Peyer's patch (tissue), 4 donors: ENCODE measurements around the gene PCBP2. TPM values are rescaled to one million over a fixed set of nuclear protein-coding genes. Genes with fewer than 3 reads are reported as not detected.

Experiments used
- DNase-seq, 3 donors: peaks; one replicate each; pipeline ENCODE4 v3.0.0-alpha.2; 2017 to 2019
- H3K27ac ChIP-seq, 4 donors: fragments of 200-600 bp; sonication (generic); one replicate each; pipeline ENCODE4 v1.5.1; 2016 to 2019
- H3K27me3 ChIP-seq, 2 donors: fragments of 200-600 bp; sonication (generic); one replicate each; pipeline ENCODE4 v1.5.1; 2019
- H3K36me3 ChIP-seq, 3 donors: fragments of 200-600 bp; sonication (generic); one replicate each; pipeline ENCODE4 v1.5.1; 2016 to 2019
- H3K4me1 ChIP-seq, 4 donors: fragments of 200-600 bp; sonication (generic); one replicate each; pipeline ENCODE4 v1.5.1; 2016 to 2019
- H3K4me3 ChIP-seq, 4 donors: fragments of 200-600 bp; sonication (generic); 1 replicate in 3 of 4; 2 replicates in 1 of 4; pipeline ENCODE4 v1.5.1; 2016 to 2019; ENCODE audit warnings: mild to moderate bottlenecking in 1 of 4
- H3K9me3 ChIP-seq, 4 donors: fragments of 200-600 bp; sonication (generic); one replicate each; pipeline ENCODE4 v1.5.1; 2016 to 2019; ENCODE audit warnings: mild to moderate bottlenecking in 1 of 4
- CTCF ChIP-seq, 6 experiments: fragments of 450-650 bp in 4 of 6; fragments of 200-600 bp in 2 of 6; sonication (generic) in 1 of 6; IDR thresholded peaks; one replicate each; pipeline ENCODE4 v1.5.1; 2017 to 2019; ENCODE audit warnings: antibody characterized with exemption in 6 of 6, mild to moderate bottlenecking in 3 of 6, moderate library complexity in 1 of 6
- POLR2A ChIP-seq, 2 donors: fragments of 450-650 bp; IDR thresholded peaks; one replicate each; pipeline ENCODE4 v1.5.1; 2017; ENCODE audit warnings: antibody characterized with exemption in 2 of 2, mild to moderate bottlenecking in 2 of 2, moderate library complexity in 2 of 2
- small RNA-seq, 2 donors: library from RNA; depleted of rRNA; stranded (forward); fragments of <200 nt; gene quantifications; one replicate each; pipeline ENCODE3, GENCODE V24; 2016
- total RNA-seq, 4 donors: library from RNA; depleted of rRNA; stranded (reverse); fragments of >200 nt; gene quantifications; one replicate each; pipeline ENCODE4 v1.1.0, GENCODE V29; 2016

Gene PCBP2
- total RNA-seq, 4 donors from 2014 or later: 384 to 549 (median 500) TPM

- H3K4me3 ChIP-seq: no peak overlapping the region
- H3K4me1 ChIP-seq: no peaks in the 10 kb centered on the region
- no peak for DNase-seq
- H3K36me3 ChIP-seq: peaks cover 0 to 95% (median 5%) of the 10 kb centered on the region in 3 donors
- no peak for TF ChIP-seq POLR2A (IDR thresholded peaks at IDR 0.05)
- TF ChIP-seq CTCF (IDR thresholded peaks at IDR 0.05): no peak
- no peaks in the 10 kb centered on the region for H3K9me3 ChIP-seq
- H3K27ac ChIP-seq: no peak overlapping the region
- no peaks in the 10 kb centered on the region for H3K27me3 ChIP-seq
Measured at GRCh38 chr12:53523131-53523530, 71.2 kb downstream of the PCBP2 start.

- peaks cover 0 to 96% (median 5%) of the 10 kb centered on the region in 3 donors for H3K36me3 ChIP-seq
- no peaks in the 10 kb centered on the region for H3K27me3 ChIP-seq
- H3K4me3 ChIP-seq: no peak overlapping the region
- no peaks in the 10 kb centered on the region for H3K9me3 ChIP-seq
- H3K27ac ChIP-seq: no peak overlapping the region
- no peak for DNase-seq
- no peaks in the 10 kb centered on the region for H3K4me1 ChIP-seq
- TF ChIP-seq CTCF (IDR thresholded peaks at IDR 0.05): no peak
- TF ChIP-seq POLR2A (IDR thresholded peaks at IDR 0.05): no peak
Measured at GRCh38 chr12:53524476-53524875, 72.6 kb downstream of the PCBP2 start.

GRCh38 chr12:53530061-53530460, 78.2 kb downstream of the PCBP2 start:
- H3K36me3 ChIP-seq: peaks cover 0 to 98% (median 0%) of the 10 kb centered on the region in 3 donors
- no peaks in the 10 kb centered on the region for H3K4me1 ChIP-seq
- no peaks in the 10 kb centered on the region for H3K27me3 ChIP-seq
- H3K27ac ChIP-seq: no peak overlapping the region
- TF ChIP-seq CTCF (IDR thresholded peaks at IDR 0.05) (no peak), POLR2A (IDR thresholded peaks at IDR 0.05) (no peak)
- no peak for DNase-seq
- no peaks in the 10 kb centered on the region for H3K9me3 ChIP-seq
- H3K4me3 ChIP-seq: no peak overlapping the region

Small RNA genes within 50 kb of the gene (small RNA-seq; reads per million reads assigned to genes)
- gene AC023509.3: 0 reads per million in 2 donors

Other genes starting within 250 kb of the PCBP2 start
- gene ITGB7, start 244.9 kb upstream of the PCBP2 start, total RNA-seq: 10 to 100 TPM in 1 of 4 donors, 1 to 10 TPM in 3; 3.8 to 66.0 (median 4.4) TPM
- gene RARG, start 219.9 kb upstream of the PCBP2 start, total RNA-seq: 10 to 100 TPM in 1 of 4 donors, 1 to 10 TPM in 3; 1.9 to 10.7 (median 5.7) TPM
- gene ESPL1, start 183.8 kb upstream of the PCBP2 start, total RNA-seq: 100 to 1,000 TPM in 1 of 4 donors, 10 to 100 TPM in 3; 47.0 to 108 (median 87.0) TPM
- 100 to 1,000 TPM; 223 to 578 (median 263) TPM for gene PFDN5, start 156.6 kb upstream of the PCBP2 start, total RNA-seq
- 10 to 100 TPM; 18.4 to 25.6 (median 24.8) TPM for gene MYG1, start 152.4 kb upstream of the PCBP2 start, total RNA-seq
- 100 to 1,000 TPM in 1 of 4 donors, 10 to 100 TPM in 3; 36.4 to 143 (median 51.1) TPM for gene AAAS, start 130.5 kb upstream of the PCBP2 start, total RNA-seq
- not detected for gene SP7, start 115.7 kb upstream of the PCBP2 start, total RNA-seq
- 10 to 100 TPM; 56.1 to 83.4 (median 67.8) TPM for gene SP1, start 71.9 kb upstream of the PCBP2 start, total RNA-seq
- under 1 TPM in 1 of 4 donors, not detected in 3; 0.40 TPM for gene AMHR2, start 28.2 kb upstream of the PCBP2 start, total RNA-seq
- gene PRR13, start 10.4 kb upstream of the PCBP2 start, total RNA-seq: 100 to 1,000 TPM; 160 to 541 (median 423) TPM
- gene MAP3K12, start 47.4 kb downstream of the PCBP2 start, total RNA-seq: 10 to 100 TPM in 3 of 4 donors, 1 to 10 TPM in 1; 6.5 to 44.6 (median 11.6) TPM
- gene TARBP2, start 49.2 kb downstream of the PCBP2 start, total RNA-seq: 10 to 100 TPM; 25.7 to 30.3 (median 27.2) TPM
- gene NPFF, start 55.4 kb downstream of the PCBP2 start, total RNA-seq: not detected
- 10 to 100 TPM; 25.6 to 38.0 (median 29.8) TPM for gene ATF7, start 174.3 kb downstream of the PCBP2 start, total RNA-seq
- gene ATP5MC2, start 224.0 kb downstream of the PCBP2 start, total RNA-seq: 100 to 1,000 TPM; 118 to 246 (median 203) TPM